SW480 (cell line): ENCODE results near the gene TMEM169.

ENCODE experiments used
- DNase-seq: peaks from one replicate; pipeline ENCODE4 v3.0.0-alpha.2; 2016; ENCODE audit warnings: low spot score

The TMEM169 gene

GRCh38 chr2:216104691-216105090 is 23.0 kb downstream of the TMEM169 start:
- DNase-seq = no peak

- no peak for DNase-seq
Observed at GRCh38 chr2:216107320-216107719, 25.6 kb downstream of the TMEM169 start.

- DNase-seq = no peak
Observed at GRCh38 chr2:216107760-216108159, 26.0 kb downstream of the TMEM169 start.

- no peak for DNase-seq
Observed at GRCh38 chr2:216108310-216108966, 26.7 kb downstream of the TMEM169 start.

- DNase-seq = peak; percentile 93
Observed at GRCh38 chr2:216108967-216109921, 27.5 kb downstream of the TMEM169 start, which contains the start of gene XRCC5. Gene XRCC5 (plus strand): TSS chr2:216109348. CDS start chr2:216109437, 89 bp downstream.

GRCh38 chr2:216109962-216110614 is 28.4 kb downstream of the TMEM169 start:
- peak; percentile 52 for DNase-seq

GRCh38 chr2:216110620-216111019 is 28.9 kb downstream of the TMEM169 start:
- no peak for DNase-seq

- no peak for DNase-seq
Observed at GRCh38 chr2:216111122-216111521, 29.4 kb downstream of the TMEM169 start.

GRCh38 chr2:216112926-216113325 is 31.2 kb downstream of the TMEM169 start:
- DNase-seq = no peak

GRCh38 chr2:216113572-216113971 is 31.9 kb downstream of the TMEM169 start:
- no peak for DNase-seq

- no peak for DNase-seq
Observed at GRCh38 chr2:216114382-216114713, 32.6 kb downstream of the TMEM169 start.

- DNase-seq = peak; percentile 97
Observed at GRCh38 chr2:216114714-216115531, 33.2 kb downstream of the TMEM169 start.

- no peak for DNase-seq
Observed at GRCh38 chr2:216116418-216116817, 34.7 kb downstream of the TMEM169 start.

GRCh38 chr2:216117561-216118340 is 36.0 kb downstream of the TMEM169 start:
- DNase-seq = no peak

- DNase-seq = no peak
Observed at GRCh38 chr2:216118474-216118873, 36.8 kb downstream of the TMEM169 start.

- DNase-seq = no peak
Observed at GRCh38 chr2:216119146-216119545, 37.4 kb downstream of the TMEM169 start.

GRCh38 chr2:216119986-216120385 is 38.3 kb downstream of the TMEM169 start:
- no peak for DNase-seq

- DNase-seq = no peak
Observed at GRCh38 chr2:216121255-216121654, 39.5 kb downstream of the TMEM169 start.

GRCh38 chr2:216126943-216127342 is 45.2 kb downstream of the TMEM169 start:
- no peak for DNase-seq

GRCh38 chr2:216130346-216130971 is 48.7 kb downstream of the TMEM169 start:
- DNase-seq = no peak
